Measurements from ENCODE around the gene ICAM3. TPM values are rescaled to one million over a fixed set of nuclear protein-coding genes. Genes with fewer than 3 reads are reported as not detected.

The ICAM3 gene, protein sequence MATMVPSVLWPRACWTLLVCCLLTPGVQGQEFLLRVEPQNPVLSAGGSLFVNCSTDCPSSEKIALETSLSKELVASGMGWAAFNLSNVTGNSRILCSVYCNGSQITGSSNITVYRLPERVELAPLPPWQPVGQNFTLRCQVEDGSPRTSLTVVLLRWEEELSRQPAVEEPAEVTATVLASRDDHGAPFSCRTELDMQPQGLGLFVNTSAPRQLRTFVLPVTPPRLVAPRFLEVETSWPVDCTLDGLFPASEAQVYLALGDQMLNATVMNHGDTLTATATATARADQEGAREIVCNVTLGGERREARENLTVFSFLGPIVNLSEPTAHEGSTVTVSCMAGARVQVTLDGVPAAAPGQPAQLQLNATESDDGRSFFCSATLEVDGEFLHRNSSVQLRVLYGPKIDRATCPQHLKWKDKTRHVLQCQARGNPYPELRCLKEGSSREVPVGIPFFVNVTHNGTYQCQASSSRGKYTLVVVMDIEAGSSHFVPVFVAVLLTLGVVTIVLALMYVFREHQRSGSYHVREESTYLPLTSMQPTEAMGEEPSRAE
- total RNA-seq: 1.7 and 2.6 TPM in 2 replicates

DNA sequence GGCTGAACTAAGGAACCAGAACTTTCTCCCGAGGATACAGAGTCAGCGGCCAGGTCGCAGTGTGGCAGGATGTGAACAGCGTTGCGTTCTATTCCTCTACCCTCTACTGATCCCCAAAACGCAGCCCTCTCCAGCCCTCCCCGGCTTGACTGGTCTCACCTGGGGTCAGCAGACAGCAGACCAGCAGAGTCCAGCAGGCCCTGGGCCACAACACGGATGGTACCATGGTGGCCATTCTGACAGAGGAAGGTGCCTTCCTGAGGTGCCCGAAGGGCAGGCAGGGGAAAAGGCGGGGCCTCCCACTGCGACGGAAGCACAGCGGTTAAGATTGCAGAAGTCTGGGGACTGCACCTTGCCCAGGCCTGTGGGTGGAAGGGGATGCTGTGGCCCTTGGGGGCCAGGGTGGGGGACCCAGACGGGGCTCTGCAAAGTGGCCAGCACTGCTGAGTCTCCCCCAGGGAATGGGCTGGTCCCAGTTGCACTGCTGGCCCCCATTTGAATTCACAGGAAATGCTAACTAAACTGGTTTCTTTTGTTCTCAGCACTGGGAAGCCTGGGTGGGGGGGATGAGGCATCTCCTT lies at the start of gene ICAM3:
ICAM3 (minus strand) TSS at position 245 of the 581 bp plus-strand sequence; CDS start at position 235, 10 bp downstream.

GRCh38 chr19:10380313-10381102 lies 41.1 kb upstream of the ICAM3 start, which contains the start of gene TYK2:
Gene TYK2, minus strand, starts transcription at chr19:10380572. Its CDS starts 2,166 bp downstream, at chr19:10378406.

GRCh38 chr19:10332965-10333757 lies 6.3 kb downstream of the ICAM3 start, which contains the start of gene RAVER1:
Gene RAVER1, minus strand, starts transcription at chr19:10333529. Its CDS starts 22 bp downstream, at chr19:10333507.

GRCh38 chr19:10315335-10316214 lies 23.8 kb downstream of the ICAM3 start, which contains the start of gene FDX2:
Gene FDX2, minus strand, starts transcription at chr19:10316015. Its CDS starts 19 bp downstream, at chr19:10315996.

GRCh38 chr19:10309423-10309822 lies 30.0 kb downstream of the ICAM3 start, which contains the start of gene ZGLP1:
Gene ZGLP1, minus strand, starts transcription at chr19:10309815.

DNA sequence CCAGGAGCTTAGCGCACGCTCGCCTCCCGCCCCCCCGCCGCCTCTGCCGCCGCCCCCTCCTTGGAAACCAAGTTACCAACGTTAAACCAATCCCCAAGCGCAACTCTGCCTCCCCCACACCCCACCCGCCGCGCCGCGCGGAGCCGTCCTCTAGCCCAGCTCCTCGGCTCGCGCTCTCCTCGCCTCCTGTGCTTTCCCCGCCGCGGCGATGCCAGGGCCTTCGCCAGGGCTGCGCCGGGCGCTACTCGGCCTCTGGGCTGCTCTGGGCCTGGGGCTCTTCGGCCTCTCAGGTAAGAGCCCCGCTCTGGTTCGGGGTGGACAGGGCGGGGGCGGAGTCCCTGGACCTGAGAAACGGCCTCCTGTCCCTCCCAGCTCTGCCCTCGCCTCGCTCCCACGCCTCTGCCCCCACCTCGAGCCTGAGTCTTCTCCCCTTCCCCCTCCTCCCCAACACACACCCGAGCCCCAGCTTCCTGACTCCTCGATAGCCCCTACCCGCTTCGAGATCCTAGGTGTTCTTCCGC lies 49.5 kb downstream of the ICAM3 start, which contains the start of gene ICAM5:
ICAM5 (plus strand) TSS at position 117 of the 521 bp plus-strand sequence; CDS start at position 209, 92 bp downstream.

GRCh38 chr19:10286803-10287737 lies 52.4 kb downstream of the ICAM3 start, which contains the start of gene ICAM4:
Gene ICAM4, plus strand, starts transcription at chr19:10286955. Its CDS starts 58 bp downstream, at chr19:10287013.

Other genes starting within 250 kb of the ICAM3 start
- 0.14 and 0.34 TPM in 2 replicates for gene ANGPTL6, start 236.9 kb downstream of the ICAM3 start, total RNA-seq
- 63.2 and 67.8 TPM in 2 replicates for gene PPAN, start 233.3 kb downstream of the ICAM3 start, total RNA-seq
- gene P2RY11, start 227.9 kb downstream of the ICAM3 start, total RNA-seq: 1.0 and 16.2 TPM in 2 replicates
- gene EIF3G, start 219.7 kb downstream of the ICAM3 start, total RNA-seq: 184 and 190 TPM in 2 replicates
- gene DNMT1, start 144.7 kb downstream of the ICAM3 start, total RNA-seq: 10.9 and 27.7 TPM in 2 replicates
- 2.4 and 3.7 TPM in 2 replicates for gene S1PR2, start 108.3 kb downstream of the ICAM3 start, total RNA-seq
- 25.6 and 33.3 TPM in 2 replicates for gene MRPL4, start 87.4 kb downstream of the ICAM3 start, total RNA-seq
- gene ICAM1, start 68.5 kb downstream of the ICAM3 start, total RNA-seq: 1.0 and 8.2 TPM in 2 replicates
- gene ICAM4, start 52.7 kb downstream of the ICAM3 start, total RNA-seq: 1.0 and 5.8 TPM in 2 replicates
- 1.7 and 6.4 TPM in 2 replicates for gene ICAM5, start 49.7 kb downstream of the ICAM3 start, total RNA-seq
- 0.34 and 0.85 TPM in 2 replicates for gene ZGLP1, start 29.8 kb downstream of the ICAM3 start, total RNA-seq
- gene FDX2, start 23.6 kb downstream of the ICAM3 start, total RNA-seq: 16.4 and 18.8 TPM in 2 replicates
- 3.8 and 20.2 TPM in 2 replicates for gene RAVER1, start 6.1 kb downstream of the ICAM3 start, total RNA-seq
- 41.4 and 70.1 TPM in 2 replicates for gene TYK2, start 40.9 kb upstream of the ICAM3 start, total RNA-seq
- 127 and 150 TPM in 2 replicates for gene CDC37, start 63.9 kb upstream of the ICAM3 start, total RNA-seq
- 0.34 and 1.9 TPM in 2 replicates for gene PDE4A, start 80.9 kb upstream of the ICAM3 start, total RNA-seq
- 51.6 and 61.2 TPM in 2 replicates for gene KEAP1, start 163.7 kb upstream of the ICAM3 start, total RNA-seq
- 4.4 and 19.5 TPM in 2 replicates for gene S1PR5, start 177.8 kb upstream of the ICAM3 start, total RNA-seq
- gene ATG4D, start 204.3 kb upstream of the ICAM3 start, total RNA-seq: 28.9 and 34.9 TPM in 2 replicates
- gene KRI1, start 226.4 kb upstream of the ICAM3 start, total RNA-seq: 13.3 and 17.7 TPM in 2 replicates
- gene CDKN2D, start 229.4 kb upstream of the ICAM3 start, total RNA-seq: 9.3 and 13.3 TPM in 2 replicates
- gene AP1M2, start 247.7 kb upstream of the ICAM3 start, total RNA-seq: 111 and 115 TPM in 2 replicates